ENCODE results near the gene GOLGA7B. TPM values are rescaled to one million over a fixed set of nuclear protein-coding genes. Genes with fewer than 3 reads are reported as not detected.

Gene GOLGA7B
- total and polyA plus RNA-seq, 9 of the 15 experiments (the other 6 are each of a cell fraction or from before 2014, with no cell fraction given), result 0.03 to 0.07 (median 0.04) TPM; not detected in 3

DNA sequence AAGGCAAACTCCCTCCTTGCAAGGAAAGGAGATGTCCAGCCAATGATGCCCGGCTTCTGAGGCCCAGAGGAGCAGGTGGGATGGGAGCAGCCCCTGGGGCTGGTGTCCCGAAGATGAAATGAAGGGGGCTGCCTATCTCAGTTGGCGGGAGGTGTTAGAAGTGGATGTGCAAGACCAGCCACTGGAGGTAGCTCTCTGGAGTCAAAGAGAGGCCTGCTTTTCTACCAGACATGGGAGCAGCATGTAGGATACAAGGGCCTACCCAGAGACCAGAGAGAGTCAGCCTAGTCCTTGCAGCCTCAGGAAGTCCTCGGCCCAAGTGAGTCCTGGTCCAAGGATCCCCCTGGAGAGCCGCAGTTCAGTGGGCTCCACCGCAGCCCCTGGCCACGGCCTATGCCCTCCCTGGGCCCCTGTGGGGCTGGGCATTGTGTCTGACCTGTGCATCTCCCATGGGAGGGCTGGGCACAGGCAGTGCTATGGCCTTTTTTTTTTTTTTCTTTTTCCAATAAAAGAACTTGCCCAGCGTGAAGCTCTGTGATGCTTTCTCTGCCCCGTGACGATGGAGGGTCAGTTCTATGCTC, 17.7 kb downstream of the GOLGA7B start:
- ATAC-seq, result no peak
- POLR2A ChIA-PET, result interaction anchor here (0.6 kb wide), 1 partner anchor 53 kb away, joined by 3 read pairs; no protein-coding TSS in a partner anchor
- WGBS (ENCODE audit: insufficient coverage, low coverage, missing lambda C conversion rate), result 27% methylated on average over 8 of the region's 10 CpGs

More for the DNA sequence above, 17.7 kb downstream of the GOLGA7B start:
- Histone ChIP-seq H3K9me1 (ENCODE audit: control insufficient read depth, insufficient read depth, low read length) (no peaks in the 10 kb centered on the region), H3K4me3 (no peak overlapping the region), H3K4me2 (ENCODE audit: insufficient read depth, low read length) (no peak overlapping the region), H3K27ac (ENCODE audit: extremely low read depth, low read depth, low read length) (no peak overlapping the region), H3K79me2 (ENCODE audit: control insufficient read depth, insufficient read depth, low read length) (no peaks in the 10 kb centered on the region), H3K27me3 (ENCODE audit: control insufficient read depth in 2 of 2, insufficient read depth in 2 of 2, low read length in 2 of 2) (peaks cover 10 to 42% of the 10 kb centered on the region in 2 experiments; a peak in 4 of 5 replicates), H3K4me1 (replicated peaks in 1 of 2; ENCODE audit: control insufficient read depth in 2 of 2, insufficient read depth in 2 of 2, low read length in 2 of 2) (peaks cover 5 to 16% of the 10 kb centered on the region in 2 experiments; a peak in 3 of 5 replicates), H3K36me3 (ENCODE audit: control insufficient read depth, insufficient read depth, low read length) (no peaks in the 10 kb centered on the region), H3K9me3 (replicated peaks; ENCODE audit: control insufficient read depth, insufficient read depth, low read depth, low read length) (no peaks in the 10 kb centered on the region), H4K20me1 (replicated peaks; ENCODE audit: control insufficient read depth, insufficient read depth, low read length) (no peaks in the 10 kb centered on the region; the same call in 1 of the 2 replicates), H2AFZ (ENCODE audit: low read depth, low read length) (no peak overlapping the region), H3K9ac (ENCODE audit: insufficient read depth in 1 of 2, low read depth in 2 of 2, low read length in 2 of 2) (no peak overlapping the region)
- TF ChIP-seq ZNF408 (CRISPR knock-in tag; IDR thresholded peaks at IDR 0.05; ENCODE audit: low read depth), result no peak
- TF ChIP-seq FUS (optimal IDR thresholded peaks at IDR 0.05; ENCODE audit: low read depth, low read length), result no peak
- no peak for TF ChIP-seq MCM2 (IDR thresholded peaks at IDR 0.05; ENCODE audit: low read depth)
- no peak for TF ChIP-seq JUND (IDR thresholded peaks at IDR 0.05; ENCODE audit: borderline replicate concordance, low read depth, low read length)
- no peak for TF ChIP-seq JUND (tag; IDR thresholded peaks at IDR 0.05; ENCODE audit: borderline replicate concordance, low read depth, low read length)
- TF ChIP-seq NUFIP1 (IDR thresholded peaks at IDR 0.05; ENCODE audit: partially characterized antibody), result no peak
- no peak for TF ChIP-seq KLF1 (tag; IDR thresholded peaks at IDR 0.05)
- no peak for TF ChIP-seq STAT5A (IDR thresholded peaks at IDR 0.05; ENCODE audit: borderline replicate concordance, low read length)
- TF ChIP-seq ZNF174 (CRISPR knock-in tag; IDR thresholded peaks at IDR 0.05), result no peak
- TF ChIP-seq ZNF696 (CRISPR knock-in tag; conservative IDR thresholded peaks at IDR 0.05), result no peak
- TF ChIP-seq KLF16 (IDR thresholded peaks at IDR 0.05), result no peak
- intact Hi-C loops (cut with micrococcal nuclease), result no loop called here
- no peak for FAIRE-seq
- DNase-seq (ENCODE audit: extremely low read depth in 1 of 4, low spot score in 3 of 4), result no peak
- in situ Hi-C loops (cut with MboI), result loop anchor here (25.0 kb wide), 1 partner anchor 105 kb away; the partner anchor contains the start of gene SFRP5
- BruUV-seq (replicated peaks), result no TSS peak
- CTCF ChIA-PET (ENCODE audit: low intra/inter-chr PET ratio), result no interaction called here

Measured in K562 (cell line).